Gastrocnemius medialis (tissue), 4 donors: Measurements from ENCODE around the gene ENTPD8. TPM values are rescaled to one million over a fixed set of nuclear protein-coding genes. Genes with fewer than 3 reads are reported as not detected.

Source experiments
- ATAC-seq, 2 donors: fragments of 150-250 bp; one replicate each; pipeline ENCODE4 v1.9.1; 2016
- DNase-seq, 2 donors: peaks; one replicate each; pipeline ENCODE4 v3.0.0-alpha.2; 2019
- H3K27ac ChIP-seq, 4 donors: fragments of 200-600 bp; sonication (generic); 1 replicate in 1 of 4; 2 replicates in 3 of 4; pipeline ENCODE4 v1.5.1; 2016 to 2018; ENCODE audit warnings: mild to moderate bottlenecking in 2 of 4, moderate library complexity in 1 of 4
- H3K27me3 ChIP-seq, 3 donors: fragments of 200-600 bp; sonication (generic) in 2 of 3; 1 replicate in 1 of 3; 2 replicates in 2 of 3; pipeline versions ENCODE4 v1.5.1 to v1.6.0; 2016 to 2019; ENCODE audit warnings: mild to moderate bottlenecking in 1 of 3, moderate library complexity in 1 of 3
- H3K36me3 ChIP-seq, 2 donors: fragments of 200-600 bp; sonication (generic) in 1 of 2; one replicate each; pipeline ENCODE4 v1.5.1; 2017 to 2018
- H3K4me1 ChIP-seq, 2 donors: fragments of 200-600 bp; sonication (generic) in 1 of 2; one replicate each; pipeline ENCODE4 v1.5.1; 2016 to 2017; ENCODE audit warnings: mild to moderate bottlenecking in 2 of 2
- H3K4me3 ChIP-seq, 4 donors: fragments of 200-600 bp; sonication (generic) in 3 of 4; 1 replicate in 1 of 4; 2 replicates in 3 of 4; pipeline ENCODE4 v1.5.1; 2016 to 2019; ENCODE audit warnings: mild to moderate bottlenecking in 2 of 4
- H3K9me3 ChIP-seq, 3 donors: fragments of 200-600 bp; sonication (generic) in 2 of 3; 1 replicate in 1 of 3; 2 replicates in 2 of 3; pipeline ENCODE4 v1.5.1; 2016 to 2019
- POLR2A ChIP-seq, 2 donors: fragments of 450-650 bp; IDR thresholded peaks; one replicate each; pipeline ENCODE4 v1.6.1; 2017; ENCODE audit warnings: antibody characterized with exemption in 2 of 2, mild to moderate bottlenecking in 2 of 2, moderate library complexity in 2 of 2
- in situ Hi-C, 4 donors: fragments of 200-750 bp; cut with MboI; loops; one replicate each; pipeline versions ENCODE4 v1.15.0 to v1.8.0; 2017; ENCODE audit warnings: low sequenced_read_pairs in 4 of 4
- intact Hi-C: fragments of 100-400 bp; cut with DNase I; formaldehyde crosslinking; loops from one replicate; pipeline ENCODE4 v1.15.1; 2023; ENCODE audit warnings: low total_unique reads
- total RNA-seq, 4 donors: library from RNA; depleted of rRNA; stranded (reverse); fragments of >200 nt; gene quantifications; one replicate each; pipeline versions ENCODE4 v1.1.0 to v1.2.3, GENCODE V29; 2016
- TF ChIP-seq, protein P1 (sequence below), 5 experiments: fragments of 450-650 bp in 3 of 5; fragments of 200-600 bp in 2 of 5; sonication (generic) in 2 of 5; IDR thresholded peaks in 4 of 5; conservative IDR thresholded peaks in 1 of 5; 1 replicate in 4 of 5; 2 replicates in 1 of 5; pipeline ENCODE4 v1.5.1; 2016 to 2019; ENCODE audit warnings: antibody characterized with exemption in 5 of 5, mild to moderate bottlenecking in 3 of 5, moderate library complexity in 3 of 5

The ENTPD8 gene
- total RNA-seq, 4 donors from 2014 or later = 0.23 TPM; not detected in 3

DNA sequence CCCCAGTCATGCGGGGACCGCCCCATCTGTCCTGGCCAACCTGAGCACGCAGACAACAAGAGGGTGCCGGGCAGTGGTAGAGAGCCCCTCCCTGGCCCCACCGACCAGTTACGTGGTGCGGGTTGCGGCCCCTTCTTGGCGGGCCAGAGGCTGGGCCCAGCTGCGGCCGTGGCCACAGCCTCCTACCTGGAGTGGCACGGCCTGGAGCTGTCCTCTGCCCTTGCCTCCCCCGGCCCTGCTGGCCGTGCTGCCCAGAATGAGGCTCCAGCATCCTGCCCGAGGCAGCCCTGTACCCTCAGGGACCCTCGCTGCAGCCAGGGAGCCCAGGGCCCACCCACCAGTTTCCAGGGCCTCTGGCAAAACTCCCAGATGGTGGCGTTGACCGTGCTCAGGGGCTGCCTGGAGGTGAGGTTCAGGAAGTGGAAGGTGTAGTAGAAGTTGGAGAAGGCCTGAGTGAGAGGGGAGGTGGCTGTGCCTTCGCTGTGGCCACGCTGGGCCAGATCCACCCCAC lies 5.7 kb downstream of the ENTPD8 start:
- no peak for ATAC-seq
- no peaks in the 10 kb centered on the region for H3K9me3 ChIP-seq
- peaks cover 0 to 8% of the 10 kb centered on the region in 2 donors for H3K4me1 ChIP-seq
- H3K27me3 ChIP-seq = peaks cover 18 to 24% (median 23%) of the 10 kb centered on the region in 3 donors
- in situ Hi-C loops = no loop called here
- intact Hi-C loops = no loop called here
- no peaks in the 10 kb centered on the region for H3K36me3 ChIP-seq
- H3K4me3 ChIP-seq = no peak overlapping the region
- no peak for DNase-seq
- H3K27ac ChIP-seq = no peak overlapping the region
- TF ChIP-seq, protein P1, sequence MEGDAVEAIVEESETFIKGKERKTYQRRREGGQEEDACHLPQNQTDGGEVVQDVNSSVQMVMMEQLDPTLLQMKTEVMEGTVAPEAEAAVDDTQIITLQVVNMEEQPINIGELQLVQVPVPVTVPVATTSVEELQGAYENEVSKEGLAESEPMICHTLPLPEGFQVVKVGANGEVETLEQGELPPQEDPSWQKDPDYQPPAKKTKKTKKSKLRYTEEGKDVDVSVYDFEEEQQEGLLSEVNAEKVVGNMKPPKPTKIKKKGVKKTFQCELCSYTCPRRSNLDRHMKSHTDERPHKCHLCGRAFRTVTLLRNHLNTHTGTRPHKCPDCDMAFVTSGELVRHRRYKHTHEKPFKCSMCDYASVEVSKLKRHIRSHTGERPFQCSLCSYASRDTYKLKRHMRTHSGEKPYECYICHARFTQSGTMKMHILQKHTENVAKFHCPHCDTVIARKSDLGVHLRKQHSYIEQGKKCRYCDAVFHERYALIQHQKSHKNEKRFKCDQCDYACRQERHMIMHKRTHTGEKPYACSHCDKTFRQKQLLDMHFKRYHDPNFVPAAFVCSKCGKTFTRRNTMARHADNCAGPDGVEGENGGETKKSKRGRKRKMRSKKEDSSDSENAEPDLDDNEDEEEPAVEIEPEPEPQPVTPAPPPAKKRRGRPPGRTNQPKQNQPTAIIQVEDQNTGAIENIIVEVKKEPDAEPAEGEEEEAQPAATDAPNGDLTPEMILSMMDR (IDR thresholded peaks at IDR 0.05 in 4 of 5, conservative IDR thresholded peaks at IDR 0.05 in 1 of 5) = no peak
- TF ChIP-seq POLR2A (IDR thresholded peaks at IDR 0.05) = no peak

DNA sequence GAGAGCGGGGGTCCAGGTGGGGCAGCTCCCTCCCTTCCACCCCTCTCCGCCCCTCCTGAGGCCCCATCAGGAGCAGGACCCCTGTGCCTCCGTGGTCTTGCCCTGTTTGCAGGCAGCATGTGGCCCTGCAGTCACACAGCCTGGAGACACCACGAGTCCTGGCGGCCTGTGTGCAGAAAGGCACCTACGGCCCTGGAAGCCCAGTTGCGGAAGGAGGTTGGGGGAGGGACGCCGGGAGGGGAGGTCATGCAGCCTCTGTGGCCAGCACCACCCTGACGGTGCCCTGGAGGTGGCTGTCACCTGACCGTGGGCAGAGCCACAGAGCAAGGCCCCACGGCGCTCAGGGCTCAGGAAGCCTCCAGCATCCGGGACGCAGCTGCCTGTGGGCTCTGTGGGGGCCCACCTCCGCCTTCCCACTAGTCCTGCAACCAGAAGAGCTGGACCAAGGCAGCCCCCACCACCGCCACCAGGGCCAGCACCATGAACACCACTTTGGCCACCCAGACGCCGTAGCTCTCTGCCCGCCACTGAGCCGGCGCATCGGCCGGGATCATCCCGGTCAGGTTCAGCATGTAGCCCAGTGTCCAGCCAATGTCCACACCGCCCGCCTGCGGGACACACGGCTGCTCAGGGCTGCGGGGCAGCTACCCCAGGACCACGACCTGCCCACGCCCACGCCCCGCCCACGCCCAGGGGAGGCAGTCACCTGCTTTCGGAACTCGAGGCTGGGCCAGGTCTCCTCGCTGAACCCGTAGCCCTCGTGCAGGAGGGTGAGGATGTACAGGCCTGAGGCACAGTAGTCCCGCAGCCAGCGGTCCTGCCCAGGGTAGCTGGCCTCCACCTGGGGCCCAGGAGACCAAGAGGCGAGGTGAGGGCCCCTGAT lies 6.4 kb downstream of the ENTPD8 start:
- DNase-seq (no peak), ATAC-seq (no peak)
- in situ Hi-C loops (no loop called here), intact Hi-C loops (no loop called here)
- peaks cover 0 to 8% of the 10 kb centered on the region in 2 donors for H3K4me1 ChIP-seq
- H3K27ac ChIP-seq = no peak overlapping the region
- no peaks in the 10 kb centered on the region for H3K36me3 ChIP-seq
- H3K4me3 ChIP-seq = no peak overlapping the region
- peaks cover 18 to 24% (median 23%) of the 10 kb centered on the region in 3 donors for H3K27me3 ChIP-seq
- TF ChIP-seq, protein P1 (IDR thresholded peaks at IDR 0.05 in 4 of 5, conservative IDR thresholded peaks at IDR 0.05 in 1 of 5) = no peak
- no peak for TF ChIP-seq POLR2A (IDR thresholded peaks at IDR 0.05)
- no peaks in the 10 kb centered on the region for H3K9me3 ChIP-seq

- H3K9me3 ChIP-seq = no peaks in the 10 kb centered on the region
- no peak for DNase-seq
- TF ChIP-seq, protein P1 (IDR thresholded peaks at IDR 0.05 in 4 of 5, conservative IDR thresholded peaks at IDR 0.05 in 1 of 5) = no peak
- no peak for TF ChIP-seq POLR2A (IDR thresholded peaks at IDR 0.05)
- H3K27me3 ChIP-seq = peaks cover 11 to 19% (median 17%) of the 10 kb centered on the region in 3 donors
- in situ Hi-C loops = no loop called here
- peaks cover 0 to 8% of the 10 kb centered on the region in 2 donors for H3K4me1 ChIP-seq
- H3K4me3 ChIP-seq = no peak overlapping the region
- no peaks in the 10 kb centered on the region for H3K36me3 ChIP-seq
- no peak for ATAC-seq
- intact Hi-C loops = no loop called here
- H3K27ac ChIP-seq = no peak overlapping the region
Observed at GRCh38 chr9:137433916-137434431, 7.2 kb downstream of the ENTPD8 start.

DNA sequence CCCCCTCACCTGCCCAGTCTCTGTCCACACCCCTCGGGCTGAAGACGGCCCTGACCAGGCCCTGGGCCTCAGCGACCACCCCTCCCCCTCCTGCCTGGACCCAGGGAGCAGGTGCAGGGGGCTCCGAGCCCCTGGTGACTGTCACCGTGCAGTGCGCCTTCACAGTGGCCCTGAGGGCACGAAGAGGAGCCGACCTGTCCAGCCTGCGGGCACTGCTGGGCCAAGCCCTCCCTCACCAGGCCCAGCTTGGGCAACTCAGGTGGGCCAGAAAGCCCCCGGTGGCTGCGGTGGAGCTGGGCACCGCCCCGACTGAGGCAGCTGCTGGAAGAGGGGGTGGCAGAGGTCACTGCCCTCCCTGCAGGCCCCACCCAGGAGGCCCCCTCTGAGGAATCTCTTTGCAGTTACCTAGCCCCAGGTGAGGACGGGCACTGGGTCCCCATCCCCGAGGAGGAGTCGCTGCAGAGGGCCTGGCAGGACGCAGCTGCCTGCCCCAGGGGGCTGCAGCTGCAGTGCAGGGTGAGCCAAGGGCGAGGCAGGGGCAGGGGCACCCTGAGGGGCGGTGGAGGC lies 7.7 kb downstream of the ENTPD8 start:
- H3K4me1 ChIP-seq = peaks cover 0 to 8% of the 10 kb centered on the region in 2 donors
- H3K27me3 ChIP-seq = peaks cover 11 to 15% (median 14%) of the 10 kb centered on the region in 3 donors
- DNase-seq (no peak), ATAC-seq (no peak)
- no peaks in the 10 kb centered on the region for H3K9me3 ChIP-seq
- H3K4me3 ChIP-seq = no peak overlapping the region
- no peak for TF ChIP-seq POLR2A (IDR thresholded peaks at IDR 0.05)
- TF ChIP-seq, protein P1 (IDR thresholded peaks at IDR 0.05 in 4 of 5, conservative IDR thresholded peaks at IDR 0.05 in 1 of 5) = no peak
- intact Hi-C loops (no loop called here), in situ Hi-C loops (no loop called here)
- no peak overlapping the region for H3K27ac ChIP-seq
- no peaks in the 10 kb centered on the region for H3K36me3 ChIP-seq
